ENCODE measurements around the gene ADAM15.

- TF ChIP-seq SP1 (IDR thresholded peaks at IDR 0.05) (no peak), ZNF384 (IDR thresholded peaks at IDR 0.05) (no peak), FOXK2 (IDR thresholded peaks at IDR 0.05) (no peak), BHLHE40 (IDR thresholded peaks at IDR 0.05; ENCODE audit: borderline replicate concordance) (no peak), SUZ12 (IDR thresholded peaks at IDR 0.05) (no peak), ELF4 (IDR thresholded peaks at IDR 0.05) (no peak), CTBP1 (IDR thresholded peaks at IDR 0.05; ENCODE audit: borderline replicate concordance) (no peak), ARNT (IDR thresholded peaks at IDR 0.05) (no peak), L3MBTL2 (conservative IDR thresholded peaks at IDR 0.05) (no peak)
These were observed 25.3 kb downstream of the ADAM15 start for GRCh38 chr1:155076371-155076770.

Data from HEK293T (cell line).